Esophagus mucosa (tissue), 1 donor: ENCODE measurements around the gene AGTR1. TPM values are rescaled to one million over a fixed set of nuclear protein-coding genes. Genes with fewer than 3 reads are reported as not detected.
"Not testable (repeated sequence)": the region's sequence is repeated elsewhere in the genome, so short reads cannot be mapped to it uniquely, and the experiment has no call there.

Experiments used
- ATAC-seq: fragments of 200-7000 bp; cut with Tn5 transposase; one replicate; pipeline ENCODE4 v1.9.1; 2020
- total RNA-seq: library from RNA; stranded (reverse); gene quantifications from one replicate; pipeline ENCODE4 v1.2.4, GENCODE V29; 2023
- donor health status: DM: yes; HTN: yes; CAD: no.

The AGTR1 gene
- total RNA-seq, 1 donor from 2014 or later: 0.24 TPM

GRCh38 chr3:148718982-148719862, 21.5 kb downstream of the AGTR1 start:
- no peak for ATAC-seq

- ATAC-seq: no peak
Measured at GRCh38 chr3:148720873-148721272, 23.2 kb downstream of the AGTR1 start.

- no peak for ATAC-seq
Measured at GRCh38 chr3:148723631-148724030, 25.9 kb downstream of the AGTR1 start.

GRCh38 chr3:148727231-148727630, 29.5 kb downstream of the AGTR1 start:
- no peak for ATAC-seq

- ATAC-seq: no peak
Measured at GRCh38 chr3:148728753-148729152, 31.1 kb downstream of the AGTR1 start.

GRCh38 chr3:148729476-148730055, 31.9 kb downstream of the AGTR1 start:
- ATAC-seq: no peak

GRCh38 chr3:148730676-148731075, 33.0 kb downstream of the AGTR1 start:
- ATAC-seq: no peak

- ATAC-seq: no peak
Measured at GRCh38 chr3:148735597-148735996, 37.9 kb downstream of the AGTR1 start.

GRCh38 chr3:148736086-148736485, 38.4 kb downstream of the AGTR1 start:
- no peak for ATAC-seq

GRCh38 chr3:148737104-148737530, 39.4 kb downstream of the AGTR1 start:
- ATAC-seq: no peak

- ATAC-seq: no peak
Measured at GRCh38 chr3:148739720-148740119, 42.0 kb downstream of the AGTR1 start.

GRCh38 chr3:148740291-148740690, 42.6 kb downstream of the AGTR1 start:
- no peak for ATAC-seq

- no peak for ATAC-seq
Measured at GRCh38 chr3:148741219-148741618, 43.5 kb downstream of the AGTR1 start.

GRCh38 chr3:148742118-148742517, 44.4 kb downstream of the AGTR1 start:
- no peak for ATAC-seq

- ATAC-seq: no peak
Measured at GRCh38 chr3:148746053-148746452, 48.4 kb downstream of the AGTR1 start.

GRCh38 chr3:148748283-148748682, 50.6 kb downstream of the AGTR1 start:
- ATAC-seq: no peak

- no peak for ATAC-seq
Measured at GRCh38 chr3:148750296-148750695, 52.6 kb downstream of the AGTR1 start.

- no peak for ATAC-seq
Measured at GRCh38 chr3:148751461-148751860, 53.8 kb downstream of the AGTR1 start.

GRCh38 chr3:148753385-148753784, 55.7 kb downstream of the AGTR1 start:
- not testable (repeated sequence) for ATAC-seq

GRCh38 chr3:148755570-148755969, 57.9 kb downstream of the AGTR1 start:
- no peak for ATAC-seq

- ATAC-seq: no peak
Measured at GRCh38 chr3:148756311-148756710, 58.6 kb downstream of the AGTR1 start.

GRCh38 chr3:148757238-148758215, 59.8 kb downstream of the AGTR1 start:
- ATAC-seq: no peak
